Upper lobe of right lung (tissue), 1 donor: ENCODE results near the gene GPR37. TPM values are rescaled to one million over a fixed set of nuclear protein-coding genes. Genes with fewer than 3 reads are reported as not detected.

Source experiments
- ATAC-seq: fragments of 200-7000 bp; cut with Tn5 transposase; one replicate; pipeline ENCODE4 v1.9.1; 2020; ENCODE audit warnings: mild to moderate bottlenecking, moderate library complexity
- DNase-seq: peaks from one replicate; pipeline ENCODE4 v3.0.0-alpha.2; 2020
- H3K27ac ChIP-seq: fragments of 200-600 bp; one replicate; pipeline ENCODE4 v1.8.0; 2022
- H3K27me3 ChIP-seq: fragments of 200-600 bp; one replicate; pipeline ENCODE4 v1.8.0; 2022; ENCODE audit warnings: mild to moderate bottlenecking
- H3K36me3 ChIP-seq: fragments of 200-600 bp; one replicate; pipeline ENCODE4 v1.8.0; 2022
- H3K4me1 ChIP-seq: fragments of 200-600 bp; one replicate; pipeline ENCODE4 v1.8.0; 2022
- H3K4me3 ChIP-seq: fragments of 200-600 bp; one replicate; pipeline ENCODE4 v1.8.0; 2022; ENCODE audit warnings: mild to moderate bottlenecking
- H3K9me3 ChIP-seq: fragments of 200-600 bp; one replicate; pipeline ENCODE4 v1.8.0; 2022
- CTCF ChIP-seq: fragments of 200-600 bp; IDR thresholded peaks from one replicate; pipeline ENCODE4 v1.8.0; 2022; ENCODE audit warnings: antibody characterized with exemption
- intact Hi-C: fragments of 100-400 bp; cut with DNase I; formaldehyde crosslinking; loops from one replicate; pipeline ENCODE4 v1.11.0; 2022
- total RNA-seq: library from RNA; stranded (reverse); fragmentation: NEBNext Ultra II Directional; extraction: Animal tissue kit (Norgen Biotek cat#: 25700); gene quantifications from one replicate; pipeline ENCODE4 v1.2.1, GENCODE V29; 2021
- donor health status: DM: no; HTN: yes; CAD: no; lungs with severe emphysema.

GPR37 gene
- total RNA-seq, 1 donor from 2014 or later = 0.96 TPM

- Histone ChIP-seq H3K36me3 (no peaks in the 10 kb centered on the region), H3K27ac (no peak overlapping the region), H3K9me3 (no peaks in the 10 kb centered on the region), H3K27me3 (no peaks in the 10 kb centered on the region), H3K4me1 (no peaks in the 10 kb centered on the region), H3K4me3 (no peak overlapping the region)
- no peak for DNase-seq
- intact Hi-C loops = no loop called here
- no peak for ATAC-seq
- TF ChIP-seq CTCF = no peak
These were observed 47.4 kb downstream of the GPR37 start for GRCh38 chr7:124718032-124718766.

GRCh38 chr7:124716894-124717293, 48.7 kb downstream of the GPR37 start:
- H3K27ac ChIP-seq = no peak overlapping the region
- TF ChIP-seq CTCF = no peak

GRCh38 chr7:124713086-124713485, 52.5 kb downstream of the GPR37 start:
- intact Hi-C loops = no loop called here
- Histone ChIP-seq H3K36me3 (no peaks in the 10 kb centered on the region), H3K9me3 (no peaks in the 10 kb centered on the region), H3K27me3 (no peaks in the 10 kb centered on the region), H3K4me1 (no peaks in the 10 kb centered on the region), H3K27ac (no peak overlapping the region), H3K4me3 (no peak overlapping the region)
- ATAC-seq (no peak), DNase-seq (no peak)
- no peak for TF ChIP-seq CTCF

More at GRCh38 chr7:124716894-124717293, 48.7 kb downstream of the GPR37 start:
- Histone ChIP-seq H3K4me3 (no peak overlapping the region), H3K36me3 (no peaks in the 10 kb centered on the region), H3K27me3 (no peaks in the 10 kb centered on the region), H3K4me1 (no peaks in the 10 kb centered on the region), H3K9me3 (no peaks in the 10 kb centered on the region)
- ATAC-seq (no peak), DNase-seq (no peak)
- intact Hi-C loops = no loop called here

- no peak for ATAC-seq
- H3K4me3 ChIP-seq = no peak overlapping the region
- H3K27ac ChIP-seq = no peak overlapping the region
- no peak for DNase-seq
- intact Hi-C loops = no loop called here
- no peak for TF ChIP-seq CTCF
- no peaks in the 10 kb centered on the region for H3K36me3 ChIP-seq
- H3K27me3 ChIP-seq = no peaks in the 10 kb centered on the region
- no peaks in the 10 kb centered on the region for H3K9me3 ChIP-seq
- H3K4me1 ChIP-seq = no peaks in the 10 kb centered on the region
These were observed 53.6 kb downstream of the GPR37 start for GRCh38 chr7:124712017-124712416.

GRCh38 chr7:124702385-124702784, 63.2 kb downstream of the GPR37 start:
- no peaks in the 10 kb centered on the region for H3K4me1 ChIP-seq

More at GRCh38 chr7:124702385-124702784, 63.2 kb downstream of the GPR37 start:
- intact Hi-C loops = no loop called here
- Histone ChIP-seq H3K36me3 (no peaks in the 10 kb centered on the region), H3K27me3 (no peaks in the 10 kb centered on the region), H3K4me3 (no peak overlapping the region), H3K9me3 (no peaks in the 10 kb centered on the region), H3K27ac (no peak overlapping the region)
- TF ChIP-seq CTCF = no peak
- ATAC-seq (no peak), DNase-seq (no peak)
